ENCODE measurements around the gene PLD3.
A peak's percentile ranks its signal among the peaks of the same experiment; 100 is the strongest.
"Not testable (repeated sequence)": the region's sequence is repeated elsewhere in the genome, so short reads cannot be mapped to it uniquely, and the experiment has no call there.

The PLD3 gene

GRCh38 chr19:40403262-40403984 lies 54.9 kb downstream of the PLD3 start:
- peak; percentile 93 for DNase-seq (ENCODE audit: low spot score)
- H3K4me3 ChIP-seq (ENCODE audit: severe bottlenecking) = peak overlapping the region; percentile 41
- H3K27ac ChIP-seq (ENCODE audit: poor library complexity, severe bottlenecking) = peak overlapping the region; percentile 25
- no peaks in the 10 kb centered on the region for H3K36me3 ChIP-seq (ENCODE audit: low read depth)
- no peak for TF ChIP-seq CTCF (IDR thresholded peaks at IDR 0.05; ENCODE audit: poor library complexity, severe bottlenecking)
- H3K9me3 ChIP-seq (ENCODE audit: severe bottlenecking) = no peaks in the 10 kb centered on the region
- no peaks in the 10 kb centered on the region for H3K4me1 ChIP-seq (ENCODE audit: insufficient read depth, poor library complexity, severe bottlenecking)
- H3K27me3 ChIP-seq (ENCODE audit: insufficient read depth, poor library complexity, severe bottlenecking) = no peaks in the 10 kb centered on the region
- peak; percentile 70 for ATAC-seq (ENCODE audit: low read depth)

GRCh38 chr19:40407714-40408597 lies 59.5 kb downstream of the PLD3 start:
- DNase-seq (ENCODE audit: low spot score) (no peak), ATAC-seq (ENCODE audit: low read depth) (no peak)
- H3K27ac ChIP-seq (ENCODE audit: poor library complexity, severe bottlenecking) = no peak overlapping the region
- H3K27me3 ChIP-seq (ENCODE audit: insufficient read depth, poor library complexity, severe bottlenecking) = no peaks in the 10 kb centered on the region
- no peak overlapping the region for H3K4me3 ChIP-seq (ENCODE audit: severe bottlenecking)
- peaks cover 12% of the 10 kb centered on the region for H3K4me1 ChIP-seq (ENCODE audit: insufficient read depth, poor library complexity, severe bottlenecking)
- TF ChIP-seq CTCF (IDR thresholded peaks at IDR 0.05; ENCODE audit: poor library complexity, severe bottlenecking) = no peak
- no peaks in the 10 kb centered on the region for H3K9me3 ChIP-seq (ENCODE audit: severe bottlenecking)
- H3K36me3 ChIP-seq (ENCODE audit: low read depth) = no peaks in the 10 kb centered on the region

GRCh38 chr19:40408598-40408925 lies 60.1 kb downstream of the PLD3 start:
- peaks cover 12% of the 10 kb centered on the region for H3K4me1 ChIP-seq (ENCODE audit: insufficient read depth, poor library complexity, severe bottlenecking)
- not testable (repeated sequence) for H3K27me3 ChIP-seq (ENCODE audit: insufficient read depth, poor library complexity, severe bottlenecking)

GRCh38 chr19:40410030-40410389 lies 61.5 kb downstream of the PLD3 start:
- H3K4me3 ChIP-seq (ENCODE audit: severe bottlenecking) = no peak overlapping the region

More at GRCh38 chr19:40408598-40408925, 60.1 kb downstream of the PLD3 start:
- not testable (repeated sequence) for H3K4me3 ChIP-seq (ENCODE audit: severe bottlenecking); DNase-seq (ENCODE audit: low spot score); H3K27ac ChIP-seq (ENCODE audit: poor library complexity, severe bottlenecking); H3K9me3 ChIP-seq (ENCODE audit: severe bottlenecking); ATAC-seq (ENCODE audit: low read depth); H3K36me3 ChIP-seq (ENCODE audit: low read depth)

More at GRCh38 chr19:40410030-40410389, 61.5 kb downstream of the PLD3 start:
- H3K9me3 ChIP-seq (ENCODE audit: severe bottlenecking) = no peaks in the 10 kb centered on the region
- no peak for TF ChIP-seq CTCF (IDR thresholded peaks at IDR 0.05; ENCODE audit: poor library complexity, severe bottlenecking)
- ATAC-seq (ENCODE audit: low read depth) (no peak), DNase-seq (ENCODE audit: low spot score) (no peak)
- H3K36me3 ChIP-seq (ENCODE audit: low read depth) = no peaks in the 10 kb centered on the region
- peaks cover 12% of the 10 kb centered on the region for H3K4me1 ChIP-seq (ENCODE audit: insufficient read depth, poor library complexity, severe bottlenecking)
- no peak overlapping the region for H3K27ac ChIP-seq (ENCODE audit: poor library complexity, severe bottlenecking)
- no peaks in the 10 kb centered on the region for H3K27me3 ChIP-seq (ENCODE audit: insufficient read depth, poor library complexity, severe bottlenecking)
